HL-60/S4 treated with phorbol 12-myristate 13-acetate at 8.2 ng/mL for 4 days and 3 days (cell line): ENCODE results near the gene DCXR.

Experiments used
- in situ Hi-C: fragments of 300-500 bp; cut with MboI; formaldehyde crosslinking; loops from 2 replicates; pipeline ENCODE4 v1.15.0; 2022; ENCODE audit warnings: low sequenced_read_pairs

The DCXR gene

GRCh38 chr17:82024859-82025258 lies 12.6 kb downstream of the DCXR start:
- in situ Hi-C loops = no loop called here

GRCh38 chr17:82023447-82024241 lies 13.9 kb downstream of the DCXR start:
- in situ Hi-C loops = no loop called here

- in situ Hi-C loops = no loop called here
Observed at GRCh38 chr17:82022981-82023446, 14.5 kb downstream of the DCXR start, which contains the start of gene LRRC45. LRRC45 (plus strand) TSS chr17:82023305; CDS start chr17:82023644, 339 bp downstream.

- in situ Hi-C loops = no loop called here
Observed at GRCh38 chr17:82022310-82022980, 15.1 kb downstream of the DCXR start, which contains the start of gene CENPX. CENPX (minus strand) TSS chr17:82022878; CDS start chr17:82022861, 17 bp downstream.

GRCh38 chr17:82021900-82022309 lies 15.6 kb downstream of the DCXR start:
- in situ Hi-C loops = no loop called here

- in situ Hi-C loops = no loop called here
Observed at GRCh38 chr17:82021107-82021899, 16.2 kb downstream of the DCXR start.

GRCh38 chr17:82020572-82021106 lies 16.9 kb downstream of the DCXR start:
- in situ Hi-C loops = no loop called here

GRCh38 chr17:82019690-82020571 lies 17.6 kb downstream of the DCXR start:
- in situ Hi-C loops = no loop called here

GRCh38 chr17:82018989-82019689 lies 18.4 kb downstream of the DCXR start:
- in situ Hi-C loops = no loop called here

- in situ Hi-C loops = no loop called here
Observed at GRCh38 chr17:82018152-82018988, 19.1 kb downstream of the DCXR start.

- in situ Hi-C loops = no loop called here
Observed at GRCh38 chr17:82017612-82018151, 19.8 kb downstream of the DCXR start.

- in situ Hi-C loops = no loop called here
Observed at GRCh38 chr17:82016875-82017459, 20.5 kb downstream of the DCXR start.

GRCh38 chr17:82016061-82016874 lies 21.2 kb downstream of the DCXR start:
- in situ Hi-C loops = no loop called here

GRCh38 chr17:82015311-82015971 lies 22.1 kb downstream of the DCXR start:
- in situ Hi-C loops = no loop called here

- in situ Hi-C loops = no loop called here
Observed at GRCh38 chr17:82014971-82015310, 22.6 kb downstream of the DCXR start.

GRCh38 chr17:82014432-82014831 lies 23.1 kb downstream of the DCXR start:
- in situ Hi-C loops = no loop called here
